ENCODE results near the gene TRAPPC11. TPM values are rescaled to one million over a fixed set of nuclear protein-coding genes. Genes with fewer than 3 reads are reported as not detected.

Gene TRAPPC11
- total RNA-seq, 4 donors from 2014 or later: 30.3 to 41.7 (median 34.0) TPM

- 84% methylated on average over 7 of the region's 7 CpGs for WGBS, 2 donors
- TF ChIP-seq POLR2A (IDR thresholded peaks at IDR 0.05) (no peak), CTCF (IDR thresholded peaks at IDR 0.05) (no peak)
- no peak overlapping the region for H3K4me3 ChIP-seq (ENCODE audit: low read depth, poor library complexity, severe bottlenecking)
- DNase-seq (ENCODE audit: low spot score in 2 of 2): no peak
- intact Hi-C loops (cut with DNase I; ENCODE audit: low total_unique reads): no loop called here
Observed at GRCh38 chr4:183645326-183645725, 13.8 kb upstream of the TRAPPC11 start.

DNA sequence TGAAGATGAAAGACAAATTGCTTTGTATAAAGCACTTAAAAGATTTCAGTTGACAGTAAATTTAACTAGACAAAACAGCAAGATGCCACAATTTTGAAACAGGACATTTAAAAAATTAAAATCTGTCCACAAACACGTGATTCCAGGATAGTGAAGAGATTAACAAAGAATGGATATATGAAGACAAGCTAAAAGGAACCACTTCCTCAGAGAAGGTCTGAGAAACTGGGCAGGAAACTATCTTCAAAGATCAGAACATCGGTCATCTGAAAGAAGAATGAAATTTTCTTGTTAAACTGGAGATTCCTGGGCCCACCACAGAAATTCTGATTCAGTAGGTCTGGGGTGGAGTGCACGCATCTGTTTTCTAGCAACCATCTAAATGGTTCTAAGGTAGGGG lies 1.5 kb upstream of the TRAPPC11 start:
- WGBS, 2 donors: 70 to 75% methylated on average over 3 of the region's 3 CpGs
- no peak overlapping the region for H3K4me3 ChIP-seq (ENCODE audit: low read depth, poor library complexity, severe bottlenecking)
- TF ChIP-seq POLR2A (IDR thresholded peaks at IDR 0.05): no peak
- TF ChIP-seq CTCF (IDR thresholded peaks at IDR 0.05): no peak
- no peak for DNase-seq (ENCODE audit: low spot score in 2 of 2)
- intact Hi-C loops (cut with DNase I; ENCODE audit: low total_unique reads): no loop called here

DNA sequence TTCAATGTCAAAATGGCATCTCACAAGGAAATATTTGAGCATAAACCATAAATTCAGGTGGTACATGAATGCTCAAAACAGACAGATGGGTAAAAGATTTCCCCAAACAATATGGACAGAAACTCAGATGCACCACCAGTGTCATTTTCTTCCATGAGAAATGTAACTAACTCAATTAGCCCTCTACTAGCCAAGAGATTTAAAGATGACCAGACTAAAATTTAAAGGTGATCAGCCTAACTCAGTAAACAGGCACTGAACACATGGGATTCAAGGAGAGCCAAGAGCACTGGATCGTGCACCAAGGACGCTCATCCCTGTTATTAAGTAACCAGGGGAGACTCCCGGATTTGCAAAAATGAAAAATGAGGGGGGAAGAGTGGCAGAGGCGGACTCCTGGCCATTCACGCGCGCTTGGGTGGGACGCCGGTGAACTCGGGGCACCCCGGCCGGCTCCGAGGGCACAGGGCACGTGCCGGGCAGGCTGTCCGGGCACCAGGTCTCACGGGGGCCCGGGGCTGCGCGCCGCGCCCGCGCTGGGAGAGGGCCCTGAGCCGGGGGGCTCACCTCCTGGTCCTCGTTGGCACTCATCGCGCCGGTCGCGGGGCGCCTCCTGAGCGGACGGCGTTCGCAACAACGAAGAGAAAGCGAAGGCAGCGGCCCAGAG lies 598 bp upstream of the TRAPPC11 start:
- 0 to 1% methylated on average over 9 to 33 of the region's 39 CpGs for WGBS, 2 donors
- DNase-seq (ENCODE audit: low spot score in 2 of 2): no peak
- no peak for TF ChIP-seq POLR2A (IDR thresholded peaks at IDR 0.05)
- TF ChIP-seq CTCF (IDR thresholded peaks at IDR 0.05): no peak
- H3K4me3 ChIP-seq (ENCODE audit: low read depth, poor library complexity, severe bottlenecking): peak overlapping the region; percentile 76
- intact Hi-C loops (cut with DNase I; ENCODE audit: low total_unique reads): no loop called here

- H3K4me3 ChIP-seq (ENCODE audit: low read depth, poor library complexity, severe bottlenecking): peak overlapping the region; percentile 85
- TF ChIP-seq CTCF (IDR thresholded peaks at IDR 0.05) (no peak), POLR2A (IDR thresholded peaks at IDR 0.05) (no peak)
- WGBS, 2 donors: 4 to 7% methylated on average over 10 of the region's 10 CpGs
- no peak for DNase-seq (ENCODE audit: low spot score in 2 of 2)
- intact Hi-C loops (cut with DNase I; ENCODE audit: low total_unique reads): no loop called here
Observed at GRCh38 chr4:183659872-183660242, 764 bp downstream of the TRAPPC11 start.

- TF ChIP-seq POLR2A (IDR thresholded peaks at IDR 0.05) (no peak), CTCF (IDR thresholded peaks at IDR 0.05) (no peak)
- no peak overlapping the region for H3K4me3 ChIP-seq (ENCODE audit: low read depth, poor library complexity, severe bottlenecking)
- intact Hi-C loops (cut with DNase I; ENCODE audit: low total_unique reads): loop anchor here (5.0 kb wide), 1 partner anchor 301 kb away; no protein-coding TSS in a partner anchor
- no peak for DNase-seq (ENCODE audit: low spot score in 2 of 2)
- 92 to 95% methylated on average over 1 of the region's 1 CpG for WGBS, 2 donors
Observed at GRCh38 chr4:183666088-183666487, 7.0 kb downstream of the TRAPPC11 start.

GRCh38 chr4:183670251-183670650 lies 11.2 kb downstream of the TRAPPC11 start:
- DNase-seq (ENCODE audit: low spot score in 2 of 2): no peak
- H3K4me3 ChIP-seq (ENCODE audit: low read depth, poor library complexity, severe bottlenecking): no peak overlapping the region
- TF ChIP-seq CTCF (IDR thresholded peaks at IDR 0.05): no peak
- no peak for TF ChIP-seq POLR2A (IDR thresholded peaks at IDR 0.05)
- 67 to 70% methylated on average over 3 of the region's 3 CpGs for WGBS, 2 donors
- intact Hi-C loops (cut with DNase I; ENCODE audit: low total_unique reads): no loop called here
